Panc1 (cell line): ENCODE measurements around the gene MCAM. TPM values are rescaled to one million over a fixed set of nuclear protein-coding genes. Genes with fewer than 3 reads are reported as not detected.

Source experiments
- ATAC-seq: fragments of 200-7000 bp; cut with Tn5 transposase; 2 replicates; pipeline ENCODE4 v1.9.1; 2020; ENCODE audit warnings: mild to moderate bottlenecking, moderate library complexity
- BruUV-seq: library from RNA; stranded (reverse); fragments of 400-500 nt; replicated peaks from 2 replicates; lab custom pipeline; 2021; lab: Mats Ljungman, UMichigan
- CTCF ChIA-PET: fragments of 300-600 bp; sonication (Branson Sonifier 250); formaldehyde crosslinking; loops from one replicate; lab custom pipeline; 2022; ENCODE audit warnings: antibody characterized with exemption; lab: Charles Lee
- POLR2A ChIA-PET: fragments of 300-600 bp; sonication (Branson Sonifier 250); formaldehyde crosslinking; loops from one replicate; lab custom pipeline; 2022; ENCODE audit warnings: antibody characterized with exemption; lab: Charles Lee
- DNase-seq: peaks from one replicate; pipeline ENCODE4 v3.0.0-alpha.2; 2010; ENCODE audit warnings: low read depth, low spot score
- H3K27ac ChIP-seq: 2 replicates; pipeline ENCODE4 v1.5.1; 2011; ENCODE audit warnings: mild to moderate bottlenecking, low read length, inconsistent platforms
- H3K27me3 ChIP-seq: fragments of 200-500 bp; sonication (Bioruptor generic); 2 replicates; pipeline ENCODE4 v1.6.0; 2014; ENCODE audit warnings: low read length, inconsistent platforms; ENCODE audit not compliant: control insufficient read depth, insufficient read depth
- H3K36me3 ChIP-seq: fragments of 200-500 bp; sonication (Bioruptor generic); 2 replicates; pipeline ENCODE4 v1.5.1; 2014; ENCODE audit warnings: inconsistent platforms, mild to moderate bottlenecking, low read length, moderate library complexity; ENCODE audit not compliant: control insufficient read depth, insufficient read depth
- H3K4me1 ChIP-seq: 2 replicates; pipeline ENCODE4 v1.5.1; 2011; ENCODE audit warnings: inconsistent platforms, mild to moderate bottlenecking, low read length, moderate library complexity; ENCODE audit not compliant: control insufficient read depth, insufficient read depth
- H3K4me3 ChIP-seq, 2 experiments: 2 replicates each; pipeline ENCODE4 v1.5.1; 2011 to 2012; ENCODE audit warnings: low read depth in 2 of 2, low read length in 2 of 2, mild to moderate bottlenecking in 2 of 2, inconsistent platforms in 1 of 2, moderate library complexity in 1 of 2
- H3K9me3 ChIP-seq: fragments of 200-500 bp; sonication (Bioruptor generic); 2 replicates; pipeline ENCODE4 v1.5.1; 2014; ENCODE audit warnings: low read depth, mild to moderate bottlenecking, inconsistent platforms, low read length, moderate library complexity; ENCODE audit not compliant: control insufficient read depth, insufficient read depth
- POLR2AphosphoS5 ChIP-seq: IDR thresholded peaks from 2 replicates; pipeline ENCODE4 v1.6.1; 2012; ENCODE audit warnings: mild to moderate bottlenecking, low read depth, low read length, moderate library complexity
- SIN3A ChIP-seq: IDR thresholded peaks from 2 replicates; pipeline ENCODE4 v1.6.1; 2012; ENCODE audit warnings: low read depth, mild to moderate bottlenecking, low read length, moderate library complexity, borderline replicate concordance; ENCODE audit not compliant: insufficient read depth
- TCF7L2 ChIP-seq: IDR thresholded peaks from 2 replicates; pipeline ENCODE4 v1.6.1; 2011; ENCODE audit warnings: mild to moderate bottlenecking, low read depth, low read length, inconsistent platforms
- in situ Hi-C: cut with HindIII; loops from 2 replicates; pipeline ENCODE4 v1.10.0; 2016; ENCODE audit warnings: low sequenced_read_pairs, low pct_unique_long_range_greater_than_20kb
- intact Hi-C: fragments of 100-400 bp; cut with micrococcal nuclease; formaldehyde crosslinking; loops from one replicate; pipeline ENCODE4 v1.10.0; 2022; ENCODE audit not compliant: unreplicated experiment
- total RNA-seq: library from RNA; stranded (reverse); gene quantifications from one replicate; pipeline ENCODE4 v1.2.1, GENCODE V29; 2021; ENCODE audit not compliant: unreplicated experiment
- TF ChIP-seq, protein P1 (sequence below), 2 experiments: IDR thresholded peaks; 2 replicates each; pipeline ENCODE4 v1.6.1; 2011 to 2012; ENCODE audit warnings: low read depth in 2 of 2, control low read depth in 1 of 2, low read length in 1 of 2, mild to moderate bottlenecking in 1 of 2, moderate library complexity in 1 of 2; ENCODE audit not compliant: insufficient read depth in 1 of 2
- TF ChIP-seq, protein P2 (sequence below): fragments of 450-650 bp; IDR thresholded peaks from 2 replicates; pipeline ENCODE4 v1.5.1; 2017; ENCODE audit warnings: mild to moderate bottlenecking

Gene MCAM
- total RNA-seq, 1 experiment from 2014 or later: 27.2 TPM

DNA sequence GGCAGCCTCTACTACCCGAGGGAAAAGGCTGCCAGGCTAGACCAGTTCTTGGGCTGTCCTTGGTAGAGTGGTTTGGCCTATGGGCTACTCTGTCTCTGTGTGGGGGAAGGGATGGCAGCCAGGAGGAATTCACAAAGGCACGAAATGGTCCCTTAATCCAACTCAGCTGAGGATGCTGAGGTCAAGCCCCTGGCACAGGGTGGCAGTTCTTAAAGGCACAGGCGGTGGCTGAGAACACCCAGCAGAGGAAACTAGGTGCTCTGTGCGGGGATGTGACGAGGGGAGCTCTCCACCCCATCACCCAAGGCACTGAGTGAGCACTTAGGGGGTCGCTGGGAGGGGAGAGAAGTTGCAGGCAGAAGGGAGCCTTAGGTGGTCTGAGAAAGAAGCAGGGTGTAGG is 29.7 kb upstream of the MCAM start, which contains the start of gene MFRP:
TSS of gene MFRP (minus strand) at position 101 of the 400 bp plus-strand sequence. CDS start 192 bp downstream, outside the sequence.
- CTCF ChIA-PET: no interaction called here
- no peak within 1 kb of the TSS for H3K27ac ChIP-seq
- in situ Hi-C loops: no loop called here

GRCh38 chr11:119345685-119346084 is 28.8 kb upstream of the MCAM start:
- in situ Hi-C loops: no loop called here
- ChIA-PET POLR2A (no interaction called here), CTCF (no interaction called here)
- no peak overlapping the region for H3K4me3 ChIP-seq
- no peaks in the 10 kb centered on the region for H3K4me1 ChIP-seq
- no peak for TF ChIP-seq SIN3A
- TF ChIP-seq, protein P1, sequence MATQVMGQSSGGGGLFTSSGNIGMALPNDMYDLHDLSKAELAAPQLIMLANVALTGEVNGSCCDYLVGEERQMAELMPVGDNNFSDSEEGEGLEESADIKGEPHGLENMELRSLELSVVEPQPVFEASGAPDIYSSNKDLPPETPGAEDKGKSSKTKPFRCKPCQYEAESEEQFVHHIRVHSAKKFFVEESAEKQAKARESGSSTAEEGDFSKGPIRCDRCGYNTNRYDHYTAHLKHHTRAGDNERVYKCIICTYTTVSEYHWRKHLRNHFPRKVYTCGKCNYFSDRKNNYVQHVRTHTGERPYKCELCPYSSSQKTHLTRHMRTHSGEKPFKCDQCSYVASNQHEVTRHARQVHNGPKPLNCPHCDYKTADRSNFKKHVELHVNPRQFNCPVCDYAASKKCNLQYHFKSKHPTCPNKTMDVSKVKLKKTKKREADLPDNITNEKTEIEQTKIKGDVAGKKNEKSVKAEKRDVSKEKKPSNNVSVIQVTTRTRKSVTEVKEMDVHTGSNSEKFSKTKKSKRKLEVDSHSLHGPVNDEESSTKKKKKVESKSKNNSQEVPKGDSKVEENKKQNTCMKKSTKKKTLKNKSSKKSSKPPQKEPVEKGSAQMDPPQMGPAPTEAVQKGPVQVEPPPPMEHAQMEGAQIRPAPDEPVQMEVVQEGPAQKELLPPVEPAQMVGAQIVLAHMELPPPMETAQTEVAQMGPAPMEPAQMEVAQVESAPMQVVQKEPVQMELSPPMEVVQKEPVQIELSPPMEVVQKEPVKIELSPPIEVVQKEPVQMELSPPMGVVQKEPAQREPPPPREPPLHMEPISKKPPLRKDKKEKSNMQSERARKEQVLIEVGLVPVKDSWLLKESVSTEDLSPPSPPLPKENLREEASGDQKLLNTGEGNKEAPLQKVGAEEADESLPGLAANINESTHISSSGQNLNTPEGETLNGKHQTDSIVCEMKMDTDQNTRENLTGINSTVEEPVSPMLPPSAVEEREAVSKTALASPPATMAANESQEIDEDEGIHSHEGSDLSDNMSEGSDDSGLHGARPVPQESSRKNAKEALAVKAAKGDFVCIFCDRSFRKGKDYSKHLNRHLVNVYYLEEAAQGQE (IDR thresholded peaks at IDR 0.05; ENCODE audit: insufficient read depth in 1 of 2, low read depth in 2 of 2, low read length in 1 of 2): no peak
- TF ChIP-seq, protein P2, sequence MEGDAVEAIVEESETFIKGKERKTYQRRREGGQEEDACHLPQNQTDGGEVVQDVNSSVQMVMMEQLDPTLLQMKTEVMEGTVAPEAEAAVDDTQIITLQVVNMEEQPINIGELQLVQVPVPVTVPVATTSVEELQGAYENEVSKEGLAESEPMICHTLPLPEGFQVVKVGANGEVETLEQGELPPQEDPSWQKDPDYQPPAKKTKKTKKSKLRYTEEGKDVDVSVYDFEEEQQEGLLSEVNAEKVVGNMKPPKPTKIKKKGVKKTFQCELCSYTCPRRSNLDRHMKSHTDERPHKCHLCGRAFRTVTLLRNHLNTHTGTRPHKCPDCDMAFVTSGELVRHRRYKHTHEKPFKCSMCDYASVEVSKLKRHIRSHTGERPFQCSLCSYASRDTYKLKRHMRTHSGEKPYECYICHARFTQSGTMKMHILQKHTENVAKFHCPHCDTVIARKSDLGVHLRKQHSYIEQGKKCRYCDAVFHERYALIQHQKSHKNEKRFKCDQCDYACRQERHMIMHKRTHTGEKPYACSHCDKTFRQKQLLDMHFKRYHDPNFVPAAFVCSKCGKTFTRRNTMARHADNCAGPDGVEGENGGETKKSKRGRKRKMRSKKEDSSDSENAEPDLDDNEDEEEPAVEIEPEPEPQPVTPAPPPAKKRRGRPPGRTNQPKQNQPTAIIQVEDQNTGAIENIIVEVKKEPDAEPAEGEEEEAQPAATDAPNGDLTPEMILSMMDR: no peak
- ATAC-seq (no peak), DNase-seq (no peak)
- H3K27me3 ChIP-seq: no peaks in the 10 kb centered on the region
- H3K27ac ChIP-seq: no peak overlapping the region
- intact Hi-C loops: no loop called here
- no peaks in the 10 kb centered on the region for H3K36me3 ChIP-seq
- no peaks in the 10 kb centered on the region for H3K9me3 ChIP-seq
- BruUV-seq: no TSS peak

More for the DNA sequence above, 29.7 kb upstream of the MCAM start, which contains the start of gene MFRP:
- Histone ChIP-seq H3K4me3 (no peak within 1 kb of the TSS), H3K4me1 (no peaks in the 10 kb centered on the region), H3K27me3 (no peaks in the 10 kb centered on the region), H3K9me3 (no peaks in the 10 kb centered on the region), H3K36me3 (no peaks in the 10 kb centered on the region)
- DNase-seq (no peak), ATAC-seq (no peak)
- intact Hi-C loops: no loop called here
- BruUV-seq: no TSS peak
- TF ChIP-seq SIN3A (no peak), POLR2AphosphoS5 (no peak), TCF7L2 (no peak)
- TF ChIP-seq, protein P2: no peak
- TF ChIP-seq, protein P1 (IDR thresholded peaks at IDR 0.05; ENCODE audit: insufficient read depth in 1 of 2, low read depth in 2 of 2, low read length in 1 of 2): no peak
- POLR2A ChIA-PET: no interaction called here
